Coronary artery (tissue), 2 donors: ENCODE results near the gene FRMD7.
"Not testable (repeated sequence)": the region's sequence is repeated elsewhere in the genome, so short reads cannot be mapped to it uniquely, and the experiment has no call there.

ENCODE experiments used
- DNase-seq: peaks from one replicate; pipeline ENCODE4 v3.0.0-alpha.2; 2017; ENCODE audit warnings: low spot score
- H3K27ac ChIP-seq, 2 donors: fragments of 200-600 bp; sonication (generic); one replicate each; pipeline ENCODE4 v1.5.1; 2016 to 2019
- H3K4me3 ChIP-seq: fragments of 200-600 bp; sonication (generic); 2 replicates; pipeline ENCODE4 v1.5.1; 2016; ENCODE audit warnings: mild to moderate bottlenecking, moderate library complexity
- TF ChIP-seq, protein P1 (sequence below): fragments of 200-600 bp; sonication (generic); IDR thresholded peaks from one replicate; pipeline ENCODE4 v1.5.1; 2019; ENCODE audit warnings: antibody characterized with exemption

Gene FRMD7

GRCh38 chrX:132118358-132118757, 9.5 kb downstream of the FRMD7 start:
- Histone ChIP-seq H3K4me3 (no peak overlapping the region), H3K27ac (no peak overlapping the region)
- TF ChIP-seq, protein P1, sequence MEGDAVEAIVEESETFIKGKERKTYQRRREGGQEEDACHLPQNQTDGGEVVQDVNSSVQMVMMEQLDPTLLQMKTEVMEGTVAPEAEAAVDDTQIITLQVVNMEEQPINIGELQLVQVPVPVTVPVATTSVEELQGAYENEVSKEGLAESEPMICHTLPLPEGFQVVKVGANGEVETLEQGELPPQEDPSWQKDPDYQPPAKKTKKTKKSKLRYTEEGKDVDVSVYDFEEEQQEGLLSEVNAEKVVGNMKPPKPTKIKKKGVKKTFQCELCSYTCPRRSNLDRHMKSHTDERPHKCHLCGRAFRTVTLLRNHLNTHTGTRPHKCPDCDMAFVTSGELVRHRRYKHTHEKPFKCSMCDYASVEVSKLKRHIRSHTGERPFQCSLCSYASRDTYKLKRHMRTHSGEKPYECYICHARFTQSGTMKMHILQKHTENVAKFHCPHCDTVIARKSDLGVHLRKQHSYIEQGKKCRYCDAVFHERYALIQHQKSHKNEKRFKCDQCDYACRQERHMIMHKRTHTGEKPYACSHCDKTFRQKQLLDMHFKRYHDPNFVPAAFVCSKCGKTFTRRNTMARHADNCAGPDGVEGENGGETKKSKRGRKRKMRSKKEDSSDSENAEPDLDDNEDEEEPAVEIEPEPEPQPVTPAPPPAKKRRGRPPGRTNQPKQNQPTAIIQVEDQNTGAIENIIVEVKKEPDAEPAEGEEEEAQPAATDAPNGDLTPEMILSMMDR = no peak
- DNase-seq = no peak

DNA sequence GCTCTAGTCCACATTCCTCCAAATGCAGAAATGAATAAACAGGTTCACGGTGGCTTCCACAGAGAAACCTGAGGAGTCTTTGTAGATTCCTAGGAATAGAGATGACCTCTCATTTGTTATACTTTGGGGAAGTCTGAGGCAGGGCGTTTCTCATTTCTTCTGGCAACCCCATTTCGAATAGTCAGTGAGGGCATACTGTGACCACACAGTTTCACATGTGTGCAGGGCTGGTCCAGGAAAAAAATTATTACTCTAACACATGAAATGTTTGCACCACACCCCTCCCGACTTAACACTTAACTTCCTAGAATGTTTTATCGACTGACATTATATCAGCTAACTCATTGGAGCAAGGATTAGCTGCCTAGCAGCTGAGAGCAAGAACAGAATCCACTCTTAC, 12.0 kb downstream of the FRMD7 start:
- DNase-seq = no peak
- TF ChIP-seq, protein P1 = no peak
- Histone ChIP-seq H3K27ac (no peak overlapping the region), H3K4me3 (no peak overlapping the region)

GRCh38 chrX:132114607-132115006, 13.2 kb downstream of the FRMD7 start:
- TF ChIP-seq, protein P1 = no peak
- no peak for DNase-seq
- Histone ChIP-seq H3K4me3 (no peak overlapping the region), H3K27ac (no peak overlapping the region)

DNA sequence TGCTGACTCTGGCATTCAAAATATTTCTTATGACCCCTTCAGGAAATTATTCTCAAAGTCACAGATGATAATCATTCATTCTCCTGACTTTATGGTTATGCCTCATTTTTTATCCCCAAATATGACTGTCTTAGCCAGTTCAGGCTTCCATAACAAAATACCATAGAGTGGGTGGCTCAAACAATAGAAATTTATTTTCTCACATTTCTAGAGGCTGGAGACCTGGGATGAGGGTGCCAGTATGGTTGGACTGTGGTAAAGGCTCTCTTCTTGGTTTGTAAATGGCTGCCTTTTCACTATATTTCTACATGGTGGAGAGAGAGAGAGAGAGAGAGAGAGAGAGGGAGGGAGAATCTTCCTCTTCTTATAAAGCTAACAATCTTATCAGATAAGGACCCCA, 20.5 kb downstream of the FRMD7 start:
- TF ChIP-seq, protein P1 = no peak
- Histone ChIP-seq H3K4me3 (no peak overlapping the region), H3K27ac (no peak overlapping the region)

GRCh38 chrX:132101799-132102198, 26.0 kb downstream of the FRMD7 start:
- TF ChIP-seq, protein P1 = no peak
- no peak for DNase-seq
- Histone ChIP-seq H3K4me3 (no peak overlapping the region), H3K27ac (no peak overlapping the region)

More for the DNA sequence above, 20.5 kb downstream of the FRMD7 start:
- DNase-seq = no peak

- Histone ChIP-seq H3K4me3 (no peak overlapping the region), H3K27ac (no peak overlapping the region)
- TF ChIP-seq, protein P1 = no peak
- DNase-seq = no peak
These were observed 26.6 kb downstream of the FRMD7 start for GRCh38 chrX:132101206-132101605.

DNA sequence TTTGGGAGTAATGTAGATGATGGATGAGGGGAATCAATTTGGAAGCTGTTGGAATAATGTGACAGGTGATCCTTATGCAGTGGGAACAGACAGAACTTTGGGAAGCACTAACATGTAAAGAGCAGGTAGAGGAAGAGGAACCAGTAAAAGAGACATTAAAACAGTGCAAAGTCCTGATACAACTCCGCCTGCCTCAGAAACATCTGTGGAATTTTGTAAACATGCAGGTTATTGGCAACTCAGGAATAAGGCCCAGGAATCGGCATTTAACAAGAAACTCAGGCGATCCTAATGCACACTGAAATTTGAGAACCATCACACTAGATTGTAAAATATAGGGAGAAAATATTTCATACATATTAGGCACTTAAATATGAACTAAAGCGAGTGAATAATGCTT, 29.1 kb downstream of the FRMD7 start:
- not testable (repeated sequence) for DNase-seq, H3K4me3 ChIP-seq, H3K27ac ChIP-seq

DNA sequence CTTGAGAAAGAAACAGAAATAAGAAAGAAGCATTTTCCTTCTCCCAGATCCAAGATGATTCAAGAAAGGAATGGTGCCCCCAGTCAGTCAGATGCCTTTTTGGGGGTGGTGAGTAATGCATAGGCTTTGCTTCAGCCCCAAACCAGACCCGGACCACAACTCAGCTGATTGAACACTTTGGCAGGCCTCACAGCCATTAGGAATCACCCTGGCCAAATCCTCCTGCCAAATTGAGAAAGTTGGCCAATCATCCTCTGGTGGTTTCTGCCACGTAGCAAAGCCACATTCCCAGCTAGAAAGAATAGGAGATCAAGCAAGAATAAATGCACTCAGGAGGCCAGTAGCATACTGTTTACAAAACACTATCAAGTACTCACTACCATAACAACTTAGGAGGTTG, 33.7 kb downstream of the FRMD7 start:
- DNase-seq = no peak
- no peak overlapping the region for H3K4me3 ChIP-seq
- TF ChIP-seq, protein P1 = no peak
- H3K27ac ChIP-seq = no peak overlapping the region
